Esophagus squamous epithelium (tissue), 4 donors: Measurements from ENCODE around the gene APIP.

ENCODE experiments used
- CTCF ChIP-seq, 6 experiments: fragments of 450-650 bp in 4 of 6; fragments of 200-600 bp in 2 of 6; sonication (generic) in 2 of 6; IDR thresholded peaks; one replicate each; pipeline ENCODE4 v1.5.1; 2016 to 2019; ENCODE audit warnings: antibody characterized with exemption in 6 of 6, mild to moderate bottlenecking in 4 of 6, moderate library complexity in 4 of 6
- POLR2A ChIP-seq, 4 donors: fragments of 450-650 bp; IDR thresholded peaks; one replicate each; pipeline ENCODE4 v1.6.1; 2017; ENCODE audit warnings: antibody characterized with exemption in 4 of 4, mild to moderate bottlenecking in 4 of 4, moderate library complexity in 3 of 4

DNA sequence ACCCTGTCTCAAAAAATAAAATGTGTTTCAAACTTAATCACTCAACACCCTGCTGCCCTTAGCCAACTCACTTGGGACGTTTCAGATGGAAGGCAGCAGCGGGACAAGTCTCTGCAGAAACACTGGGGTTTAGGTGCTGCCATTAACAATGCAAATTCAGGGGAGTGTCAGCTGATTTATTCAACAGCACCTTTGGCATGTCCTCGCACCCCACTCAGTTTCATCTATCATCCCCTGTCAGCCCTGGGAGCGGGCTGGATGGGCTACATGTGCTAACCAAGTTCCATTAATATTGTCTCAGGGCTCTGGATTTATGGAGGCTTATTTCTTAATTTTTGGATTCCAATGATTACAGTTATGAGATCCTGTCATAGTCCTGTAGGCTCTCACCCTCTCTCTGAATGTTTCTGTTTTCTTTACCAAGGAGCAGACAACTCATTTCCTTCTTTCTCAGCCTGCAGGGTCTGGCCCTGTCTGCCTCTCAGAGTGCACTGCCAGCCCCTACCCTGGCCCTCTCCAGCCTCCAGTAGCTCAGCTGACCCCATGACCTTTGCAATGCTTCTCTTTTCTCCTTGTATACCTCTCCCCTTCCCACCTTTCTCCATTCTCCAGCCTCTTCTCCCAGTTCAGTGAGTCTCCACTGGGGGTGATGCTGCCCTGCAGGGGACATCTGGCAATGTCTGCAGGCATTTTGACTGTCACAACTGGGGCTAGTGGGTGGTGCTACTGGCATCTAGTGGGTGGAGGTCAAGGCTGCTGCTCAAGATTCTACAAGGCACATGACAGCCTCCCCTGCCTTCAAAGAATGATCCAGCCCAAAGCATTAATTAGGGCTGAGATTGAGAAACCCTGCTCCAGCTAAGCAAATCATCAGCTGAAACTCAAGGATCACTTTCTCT is 79.0 kb downstream of the APIP start:
- TF ChIP-seq CTCF (IDR thresholded peaks at IDR 0.05): peak in 3 of 6 experiments; percentile 24 to 54 (median 36)
- no peak for TF ChIP-seq POLR2A (IDR thresholded peaks at IDR 0.05)
